Body of pancreas (tissue), 4 donors: ENCODE data around the gene RPL23. TPM values are rescaled to one million over a fixed set of nuclear protein-coding genes. Genes with fewer than 3 reads are reported as not detected.

Experiments
- ATAC-seq: fragments of 150-250 bp; one replicate; pipeline ENCODE4 v1.9.1; 2016
- DNase-seq, 4 donors: peaks; one replicate each; pipeline ENCODE4 v3.0.0-alpha.2; 2019
- H3K27ac ChIP-seq, 4 donors: fragments of 200-600 bp; sonication (generic); 1 replicate in 3 of 4; 2 replicates in 1 of 4; pipeline versions ENCODE4 v1.5.1 to v1.6.1; 2016 to 2019; ENCODE audit warnings: mild to moderate bottlenecking in 1 of 4, mixed read lengths in 1 of 4, moderate library complexity in 1 of 4
- H3K27me3 ChIP-seq, 2 donors: fragments of 200-600 bp; sonication (generic); one replicate each; pipeline ENCODE4 v1.6.0; 2016; ENCODE audit warnings: mild to moderate bottlenecking in 1 of 2
- H3K36me3 ChIP-seq, 2 donors: fragments of 200-600 bp; sonication (generic); replicated peaks in 1 of 2; 2 replicates each; pipeline ENCODE4 v1.5.1; 2016; ENCODE audit warnings: low read depth in 2 of 2; ENCODE audit not compliant: insufficient read depth in 1 of 2
- H3K4me1 ChIP-seq: fragments of 200-600 bp; sonication (generic); one replicate; pipeline ENCODE4 v1.6.0; 2016
- H3K4me3 ChIP-seq, 2 donors: fragments of 200-600 bp; sonication (generic); 1 replicate in 1 of 2; 2 replicates in 1 of 2; pipeline ENCODE4 v1.5.1; 2016 to 2019
- H3K9me3 ChIP-seq, 3 donors: fragments of 200-600 bp; sonication (generic); 1 replicate in 2 of 3; 2 replicates in 1 of 3; pipeline ENCODE4 v1.5.1; 2016
- CTCF ChIP-seq, 7 experiments: fragments of 450-650 bp in 4 of 7; fragments of 200-600 bp in 3 of 7; sonication (generic) in 3 of 7; IDR thresholded peaks; one replicate each; pipeline ENCODE4 v1.5.1; 2016 to 2019; ENCODE audit warnings: antibody characterized with exemption in 7 of 7
- POLR2A ChIP-seq, 3 donors: fragments of 450-650 bp; IDR thresholded peaks; one replicate each; pipeline ENCODE4 v1.6.1; 2016; ENCODE audit warnings: antibody characterized with exemption in 3 of 3, mild to moderate bottlenecking in 2 of 3
- WGBS, 2 donors: methylation state at CpG; one replicate each; pipeline ENCODE4 v1.1.5; 2017; 5-methylcytosine and 5-hydroxymethylcytosine counted together
- intact Hi-C: fragments of 100-400 bp; cut with DNase I; formaldehyde crosslinking; loops from one replicate; pipeline ENCODE4 v1.15.1; 2023
- total RNA-seq, 2 donors: library from RNA; depleted of rRNA; stranded (reverse); fragments of >200 nt; gene quantifications; one replicate each; pipeline ENCODE4 v1.1.0, GENCODE V29; 2016

The RPL23 gene
- total RNA-seq, 2 donors from 2014 or later, result 693 to 755 TPM

GRCh38 chr17:38898291-38898679 is 44.8 kb upstream of the RPL23 start:
- ATAC-seq (no peak), DNase-seq (no peak)
- 66 to 85% methylated on average over 5 to 9 of the region's 9 CpGs for WGBS, 2 donors

GRCh38 chr17:38897671-38898290 is 44.3 kb upstream of the RPL23 start:
- TF ChIP-seq CTCF (IDR thresholded peaks at IDR 0.05) (no peak), POLR2A (IDR thresholded peaks at IDR 0.05) (no peak)
- no peaks in the 10 kb centered on the region for H3K27me3 ChIP-seq
- no peak overlapping the region for H3K4me3 ChIP-seq
- intact Hi-C loops, result no loop called here
- H3K9me3 ChIP-seq, result no peaks in the 10 kb centered on the region
- DNase-seq, result no peak
- ATAC-seq, result no peak
- peak overlapping the region in 2 of 4 donors; percentile 1 to 62 for H3K27ac ChIP-seq
- WGBS, 2 donors, result 75 to 76% methylated on average over 7 to 12 of the region's 12 CpGs
- peaks cover 42% of the 10 kb centered on the region for H3K4me1 ChIP-seq
- peaks cover 5 to 9% of the 10 kb centered on the region in 2 donors for H3K36me3 ChIP-seq

More at GRCh38 chr17:38898291-38898679, 44.8 kb upstream of the RPL23 start:
- Histone ChIP-seq H3K27me3 (no peaks in the 10 kb centered on the region), H3K9me3 (no peaks in the 10 kb centered on the region), H3K4me1 (peaks cover 37% of the 10 kb centered on the region), H3K27ac (peak overlapping the region in 2 of 4 donors; percentile 1 to 62), H3K36me3 (peaks cover 3 to 6% of the 10 kb centered on the region in 2 donors), H3K4me3 (no peak overlapping the region)
- TF ChIP-seq POLR2A (IDR thresholded peaks at IDR 0.05) (no peak), CTCF (IDR thresholded peaks at IDR 0.05) (no peak)
- intact Hi-C loops, result no loop called here

- ATAC-seq, result peak; percentile 14
- H3K36me3 ChIP-seq, result peaks cover 5 to 9% of the 10 kb centered on the region in 2 donors
These were observed 43.7 kb upstream of the RPL23 start for GRCh38 chr17:38897176-38897575.

GRCh38 chr17:38896346-38896954 is 42.9 kb upstream of the RPL23 start:
- H3K36me3 ChIP-seq, result peaks cover 5 to 9% of the 10 kb centered on the region in 2 donors
- no peak overlapping the region for H3K4me3 ChIP-seq
- no peaks in the 10 kb centered on the region for H3K9me3 ChIP-seq
- DNase-seq, result no peak
- no peaks in the 10 kb centered on the region for H3K27me3 ChIP-seq
- TF ChIP-seq CTCF (IDR thresholded peaks at IDR 0.05) (no peak), POLR2A (IDR thresholded peaks at IDR 0.05) (no peak)
- WGBS, 2 donors, result 78 to 79% methylated on average over 10 to 13 of the region's 13 CpGs
- H3K4me1 ChIP-seq, result peaks cover 45% of the 10 kb centered on the region
- no peak for ATAC-seq
- intact Hi-C loops, result no loop called here
- peak overlapping the region in 2 of 4 donors; percentile 15 to 62 for H3K27ac ChIP-seq

More at GRCh38 chr17:38897176-38897575, 43.7 kb upstream of the RPL23 start:
- no peaks in the 10 kb centered on the region for H3K27me3 ChIP-seq
- H3K4me3 ChIP-seq, result no peak overlapping the region
- TF ChIP-seq POLR2A (IDR thresholded peaks at IDR 0.05) (no peak), CTCF (IDR thresholded peaks at IDR 0.05) (no peak)
- peak; percentile 31 to 66 (median 54) for DNase-seq
- peak overlapping the region in 2 of 4 donors; percentile 15 to 62 for H3K27ac ChIP-seq
- H3K9me3 ChIP-seq, result no peaks in the 10 kb centered on the region
- intact Hi-C loops, result no loop called here
- 40 to 41% methylated on average over 1 to 6 of the region's 6 CpGs for WGBS, 2 donors
- peaks cover 45% of the 10 kb centered on the region for H3K4me1 ChIP-seq
